ENCODE results near the gene IL31RA.

DNA sequence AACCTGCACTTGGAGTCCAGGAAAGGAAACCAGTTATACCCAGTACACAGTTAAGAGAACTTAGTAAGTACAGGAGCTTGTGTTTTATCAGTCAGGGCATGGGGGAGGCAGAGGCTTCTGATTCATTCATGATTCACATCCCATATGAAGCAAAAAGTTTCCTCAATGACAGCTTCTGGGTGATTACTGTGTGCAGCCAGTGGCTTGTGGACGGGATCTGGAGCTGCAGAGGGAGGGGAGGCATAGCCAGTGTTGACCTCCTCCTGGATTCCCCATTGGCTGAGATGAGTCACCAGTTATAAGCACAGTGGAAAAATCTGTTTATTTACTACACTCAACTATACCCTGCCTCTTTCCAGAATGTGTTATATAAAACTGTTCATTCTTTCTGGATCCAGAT lies 17.7 kb downstream of the IL31RA start:
- TF ChIP-seq CTCF (IDR thresholded peaks at IDR 0.05; ENCODE audit: low read depth, low read length): no peak
- no peak for TF ChIP-seq EZH2phosphoT487 (IDR thresholded peaks at IDR 0.05; ENCODE audit: low read depth)

All from OCI-LY3 (cell line).